ENCODE results near the gene IRF4. TPM values are rescaled to one million over a fixed set of nuclear protein-coding genes. Genes with fewer than 3 reads are reported as not detected.

Gene IRF4
- total RNA-seq, 4 donors from 2014 or later, result 6.6 to 21.2 (median 8.8) TPM

DNA sequence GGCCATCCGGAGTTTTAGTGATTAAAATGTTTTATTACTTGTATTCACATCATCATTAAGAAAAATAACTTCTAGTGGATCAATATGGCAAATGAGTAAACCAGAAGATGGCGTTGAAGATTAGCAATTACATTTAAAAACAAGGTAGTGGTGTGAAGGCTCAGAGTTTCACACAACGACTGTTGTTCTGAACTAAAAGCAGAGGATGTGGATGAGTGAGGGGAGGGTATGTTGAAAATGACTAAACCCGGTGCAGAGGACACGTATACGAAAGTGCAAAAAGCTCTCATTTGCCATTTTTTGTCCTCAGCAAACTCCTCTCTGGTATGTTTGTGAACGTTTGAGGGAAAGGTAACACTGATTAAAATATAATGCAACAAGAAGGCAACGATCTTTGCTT, 1.9 kb upstream of the IRF4 start:
- intact Hi-C loops (cut with DNase I; ENCODE audit: low total_unique reads), result no loop called here
- 52 to 55% methylated on average over 8 of the region's 8 CpGs for WGBS, 2 donors
- H3K4me3 ChIP-seq (ENCODE audit: low read depth, poor library complexity, severe bottlenecking), result no peak overlapping the region
- no peak for DNase-seq (ENCODE audit: low spot score in 2 of 2)
- TF ChIP-seq, protein P1, sequence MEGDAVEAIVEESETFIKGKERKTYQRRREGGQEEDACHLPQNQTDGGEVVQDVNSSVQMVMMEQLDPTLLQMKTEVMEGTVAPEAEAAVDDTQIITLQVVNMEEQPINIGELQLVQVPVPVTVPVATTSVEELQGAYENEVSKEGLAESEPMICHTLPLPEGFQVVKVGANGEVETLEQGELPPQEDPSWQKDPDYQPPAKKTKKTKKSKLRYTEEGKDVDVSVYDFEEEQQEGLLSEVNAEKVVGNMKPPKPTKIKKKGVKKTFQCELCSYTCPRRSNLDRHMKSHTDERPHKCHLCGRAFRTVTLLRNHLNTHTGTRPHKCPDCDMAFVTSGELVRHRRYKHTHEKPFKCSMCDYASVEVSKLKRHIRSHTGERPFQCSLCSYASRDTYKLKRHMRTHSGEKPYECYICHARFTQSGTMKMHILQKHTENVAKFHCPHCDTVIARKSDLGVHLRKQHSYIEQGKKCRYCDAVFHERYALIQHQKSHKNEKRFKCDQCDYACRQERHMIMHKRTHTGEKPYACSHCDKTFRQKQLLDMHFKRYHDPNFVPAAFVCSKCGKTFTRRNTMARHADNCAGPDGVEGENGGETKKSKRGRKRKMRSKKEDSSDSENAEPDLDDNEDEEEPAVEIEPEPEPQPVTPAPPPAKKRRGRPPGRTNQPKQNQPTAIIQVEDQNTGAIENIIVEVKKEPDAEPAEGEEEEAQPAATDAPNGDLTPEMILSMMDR (IDR thresholded peaks at IDR 0.05), result no peak
- no peak for TF ChIP-seq POLR2A (IDR thresholded peaks at IDR 0.05)

GRCh38 chr6:390914-391558, 516 bp upstream of the IRF4 start:
- TF ChIP-seq, protein P1 (IDR thresholded peaks at IDR 0.05), result no peak
- no peak for TF ChIP-seq POLR2A (IDR thresholded peaks at IDR 0.05)
- no peak for DNase-seq (ENCODE audit: low spot score in 2 of 2)
- intact Hi-C loops (cut with DNase I; ENCODE audit: low total_unique reads), result no loop called here
- peak overlapping the region; percentile 39 for H3K4me3 ChIP-seq (ENCODE audit: low read depth, poor library complexity, severe bottlenecking)
- WGBS, 2 donors, result 1 to 2% methylated on average over 23 to 43 of the region's 44 CpGs

- peak in 1 of 2 donors; percentile 84 for DNase-seq (ENCODE audit: low spot score in 2 of 2)
- WGBS, 2 donors, result 1 to 2% methylated on average over 37 to 76 of the region's 108 CpGs
- TF ChIP-seq, protein P1 (IDR thresholded peaks at IDR 0.05), result no peak
- no peak for TF ChIP-seq POLR2A (IDR thresholded peaks at IDR 0.05)
- intact Hi-C loops (cut with DNase I; ENCODE audit: low total_unique reads), result no loop called here
- H3K4me3 ChIP-seq (ENCODE audit: low read depth, poor library complexity, severe bottlenecking), result peak overlapping the region; percentile 39
These were observed 1.2 kb downstream of the IRF4 start for GRCh38 chr6:392441-393390.

- TF ChIP-seq POLR2A (IDR thresholded peaks at IDR 0.05), result no peak
- WGBS, 2 donors, result 5% methylated on average over 39 to 59 of the region's 68 CpGs
- no peak for DNase-seq (ENCODE audit: low spot score in 2 of 2)
- intact Hi-C loops (cut with DNase I; ENCODE audit: low total_unique reads), result no loop called here
- no peak overlapping the region for H3K4me3 ChIP-seq (ENCODE audit: low read depth, poor library complexity, severe bottlenecking)
These were observed 2.1 kb downstream of the IRF4 start for GRCh38 chr6:393391-394221.

- TF ChIP-seq, protein P1 (IDR thresholded peaks at IDR 0.05), result no peak
- TF ChIP-seq POLR2A (IDR thresholded peaks at IDR 0.05), result no peak
- no peak overlapping the region for H3K4me3 ChIP-seq (ENCODE audit: low read depth, poor library complexity, severe bottlenecking)
- 90 to 91% methylated on average over 13 of the region's 13 CpGs for WGBS, 2 donors
- intact Hi-C loops (cut with DNase I; ENCODE audit: low total_unique reads), result no loop called here
- DNase-seq (ENCODE audit: low spot score in 2 of 2), result no peak
These were observed 3.2 kb downstream of the IRF4 start for GRCh38 chr6:394641-395289.
